ENCODE data around the gene WARS2. TPM values are rescaled to one million over a fixed set of nuclear protein-coding genes. Genes with fewer than 3 reads are reported as not detected.

WARS2 gene
- total RNA-seq (10 to 100 TPM; 17.4 to 35.9 (median 23.4) TPM), polyA plus RNA-seq (10 to 100 TPM in 1 of 3 donors, 1 to 10 TPM in 2; 5.1 to 16.3 (median 6.5) TPM)
- long read RNA-seq, donor 1, partial matches to known transcripts: 0 of 5 reads
- long read RNA-seq, donor 1, other reads (novel, unspliced or antisense): 0 of 5 reads
- long read RNA-seq, donor 2, partial matches to known transcripts: 0 of 4 reads
- long read RNA-seq, donor 2, other reads (novel, unspliced or antisense): 0 of 4 reads
- long read RNA-seq, donor 3, partial matches to known transcripts: 0 of 2 reads
- long read RNA-seq, donor 3, other reads (novel, unspliced or antisense): 0 of 2 reads
- long read RNA-seq, donor 4, transcript WARS2-201 (6 exons, 2,800 nt): major isoform, 17 of 21 reads
- long read RNA-seq, donor 4, partial matches to known transcripts: 1 of 21 reads
- long read RNA-seq, donor 4, other reads (novel, unspliced or antisense): 2 of 21 reads
- long read RNA-seq, donor 5, transcript WARS2-201 (6 exons, 2,800 nt): major isoform, 25 of 39 reads
- long read RNA-seq, donor 5, partial matches to known transcripts: 4 of 39 reads
- long read RNA-seq, donor 5, other reads (novel, unspliced or antisense): 7 of 39 reads
- long read RNA-seq, donor 6, transcript WARS2-201 (6 exons, 2,800 nt): major isoform, 8 of 11 reads
- long read RNA-seq, donor 6, partial matches to known transcripts: 1 of 11 reads
- long read RNA-seq, donor 6, other reads (novel, unspliced or antisense): 1 of 11 reads
- long read RNA-seq, donor 7, partial matches to known transcripts: 0 of 2 reads
- long read RNA-seq, donor 7, other reads (novel, unspliced or antisense): 0 of 2 reads
- long read RNA-seq, donor 8, transcript WARS2-201 (6 exons, 2,800 nt): major isoform, 9 of 9 reads
- long read RNA-seq, donor 8, partial matches to known transcripts: 0 of 9 reads
- long read RNA-seq, donor 8, other reads (novel, unspliced or antisense): 0 of 9 reads
- long read RNA-seq, donor 9, transcript WARS2-201 (6 exons, 2,800 nt): major isoform, 5 of 5 reads
- long read RNA-seq, donor 9, partial matches to known transcripts: 0 of 5 reads
- long read RNA-seq, donor 9, other reads (novel, unspliced or antisense): 0 of 5 reads
- long read RNA-seq, donor 10, partial matches to known transcripts: 0 of 3 reads
- long read RNA-seq, donor 10, other reads (novel, unspliced or antisense): 0 of 3 reads

GRCh38 chr1:119140177-119141019 is at the start of gene WARS2:
WARS2 (minus strand) TSS chr1:119140653; CDS start chr1:119140644, 9 bp downstream.
- H3K9me3 ChIP-seq (replicated peaks in 1 of 3): no peaks in the 10 kb centered on the region
- WGBS, 4 donors: 0 to 1% (median 0%) methylated on average over 39 to 50 of the region's 50 CpGs
- intact Hi-C loops (cut with DNase I): no loop called here
- no peaks in the 10 kb centered on the region for H3K27me3 ChIP-seq
- peak; percentile 49 to 86 for TF ChIP-seq POLR2A (IDR thresholded peaks at IDR 0.05)
- TF ChIP-seq CTCF (IDR thresholded peaks at IDR 0.05): no peak
- peak within 1 kb of the TSS; percentile 93 to 99 (median 97) for H3K27ac ChIP-seq
- peak within 1 kb of the TSS in 3 of 4 donors; percentile 21 to 70 (median 46) for H3K4me3 ChIP-seq
- peaks cover 24 to 27% of the 10 kb centered on the region in 2 donors for H3K4me1 ChIP-seq (replicated peaks in 1 of 2)
- DNase-seq: peak; percentile 94 to 99 (median 98)
- H3K36me3 ChIP-seq (replicated peaks in 1 of 2): no peaks in the 10 kb centered on the region

GRCh38 chr1:119188926-119189325 is 48.5 kb upstream of the WARS2 start:
- H3K27ac ChIP-seq: no peak overlapping the region
- no peaks in the 10 kb centered on the region for H3K36me3 ChIP-seq (replicated peaks in 1 of 2)
- no peak for DNase-seq
- no peaks in the 10 kb centered on the region for H3K27me3 ChIP-seq
- H3K9me3 ChIP-seq (replicated peaks in 1 of 3): peaks cover 0 to 5% (median 0%) of the 10 kb centered on the region in 3 donors
- no peaks in the 10 kb centered on the region for H3K4me1 ChIP-seq (replicated peaks in 1 of 2)
- TF ChIP-seq POLR2A (IDR thresholded peaks at IDR 0.05): no peak
- no peak for TF ChIP-seq CTCF (IDR thresholded peaks at IDR 0.05)
- intact Hi-C loops (cut with DNase I): no loop called here
- H3K4me3 ChIP-seq: no peak overlapping the region
- 65 to 73% (median 67%) methylated on average over 3 of the region's 3 CpGs for WGBS, 4 donors

- no peak overlapping the region for H3K27ac ChIP-seq
- intact Hi-C loops (cut with DNase I): no loop called here
- H3K36me3 ChIP-seq (replicated peaks in 1 of 2): no peaks in the 10 kb centered on the region
- H3K4me3 ChIP-seq: no peak overlapping the region
- no peaks in the 10 kb centered on the region for H3K27me3 ChIP-seq
- H3K9me3 ChIP-seq (replicated peaks in 1 of 3): peaks cover 0 to 5% (median 0%) of the 10 kb centered on the region in 3 donors
- no peak for DNase-seq
- H3K4me1 ChIP-seq (replicated peaks in 1 of 2): no peaks in the 10 kb centered on the region
- WGBS, 4 donors: 85 to 90% (median 88%) methylated on average over 2 of the region's 2 CpGs
- TF ChIP-seq POLR2A (IDR thresholded peaks at IDR 0.05) (no peak), CTCF (IDR thresholded peaks at IDR 0.05) (no peak)
Observed at GRCh38 chr1:119187416-119187815, 47.0 kb upstream of the WARS2 start.

Data from adrenal gland (tissue), 19 donors.